ENCODE results near the gene PAK4. TPM values are rescaled to one million over a fixed set of nuclear protein-coding genes. Genes with fewer than 3 reads are reported as not detected.

The PAK4 gene
- total and polyA plus RNA-seq, 8 donors: 19.4 to 38.4 (median 29.4) TPM

DNA sequence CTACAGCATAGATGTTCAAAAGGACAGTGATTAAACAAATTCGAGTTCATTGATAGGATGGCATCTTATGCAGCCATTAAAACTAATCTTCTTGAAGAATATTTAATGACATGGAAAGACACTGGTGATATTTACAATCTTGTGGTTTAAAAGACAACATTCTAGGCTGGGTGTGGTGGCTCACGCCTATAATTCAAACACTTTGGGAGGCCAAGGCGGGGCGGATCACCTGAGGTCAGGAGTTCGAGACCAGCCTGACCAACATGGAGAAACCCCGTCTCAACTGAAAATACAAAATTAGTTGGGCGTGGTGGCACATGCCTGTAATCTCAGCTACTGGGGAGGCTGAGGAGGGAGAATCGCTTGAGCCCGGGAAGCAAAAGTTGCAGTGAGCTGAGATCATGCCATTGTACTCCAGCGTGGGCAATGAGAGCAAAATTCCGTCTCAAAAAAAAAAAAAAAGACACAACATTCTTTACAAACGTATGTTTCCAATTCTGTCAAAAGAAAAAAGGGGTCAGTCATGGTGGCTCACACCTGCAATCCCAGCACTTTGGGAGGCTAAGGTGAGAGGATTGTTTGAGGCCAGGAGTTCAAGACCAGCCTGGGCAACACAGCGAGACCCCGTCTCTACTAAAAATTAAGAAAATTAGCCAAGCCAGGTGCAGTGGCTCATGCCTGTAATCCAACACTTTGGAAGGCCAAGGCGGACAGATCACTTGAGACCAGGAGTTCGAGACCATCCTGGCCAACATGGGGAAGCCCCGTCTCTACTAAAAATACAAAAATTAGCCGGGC is 2.5 kb upstream of the PAK4 start:
- Histone ChIP-seq H3K27me3 (no peaks in the 10 kb centered on the region), H3K4me1 (peaks cover 11 to 18% (median 14%) of the 10 kb centered on the region in 3 donors), H3K9me3 (no peaks in the 10 kb centered on the region), H3K27ac (no peak overlapping the region), H3K4me3 (no peak overlapping the region), H3K36me3 (no peaks in the 10 kb centered on the region)
- 71 to 76% methylated on average over 18 of the region's 18 CpGs for WGBS, 2 donors
- intact Hi-C loops (cut with DNase I): loop anchor here in 1 of 3 donors (5.0 kb wide), 1 partner anchor 204 kb away; no protein-coding TSS in a partner anchor
- no peak for DNase-seq
- TF ChIP-seq, protein P1, sequence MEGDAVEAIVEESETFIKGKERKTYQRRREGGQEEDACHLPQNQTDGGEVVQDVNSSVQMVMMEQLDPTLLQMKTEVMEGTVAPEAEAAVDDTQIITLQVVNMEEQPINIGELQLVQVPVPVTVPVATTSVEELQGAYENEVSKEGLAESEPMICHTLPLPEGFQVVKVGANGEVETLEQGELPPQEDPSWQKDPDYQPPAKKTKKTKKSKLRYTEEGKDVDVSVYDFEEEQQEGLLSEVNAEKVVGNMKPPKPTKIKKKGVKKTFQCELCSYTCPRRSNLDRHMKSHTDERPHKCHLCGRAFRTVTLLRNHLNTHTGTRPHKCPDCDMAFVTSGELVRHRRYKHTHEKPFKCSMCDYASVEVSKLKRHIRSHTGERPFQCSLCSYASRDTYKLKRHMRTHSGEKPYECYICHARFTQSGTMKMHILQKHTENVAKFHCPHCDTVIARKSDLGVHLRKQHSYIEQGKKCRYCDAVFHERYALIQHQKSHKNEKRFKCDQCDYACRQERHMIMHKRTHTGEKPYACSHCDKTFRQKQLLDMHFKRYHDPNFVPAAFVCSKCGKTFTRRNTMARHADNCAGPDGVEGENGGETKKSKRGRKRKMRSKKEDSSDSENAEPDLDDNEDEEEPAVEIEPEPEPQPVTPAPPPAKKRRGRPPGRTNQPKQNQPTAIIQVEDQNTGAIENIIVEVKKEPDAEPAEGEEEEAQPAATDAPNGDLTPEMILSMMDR (IDR thresholded peaks at IDR 0.05): no peak
- FAIRE-seq: no peak
- ATAC-seq: no peak

DNA sequence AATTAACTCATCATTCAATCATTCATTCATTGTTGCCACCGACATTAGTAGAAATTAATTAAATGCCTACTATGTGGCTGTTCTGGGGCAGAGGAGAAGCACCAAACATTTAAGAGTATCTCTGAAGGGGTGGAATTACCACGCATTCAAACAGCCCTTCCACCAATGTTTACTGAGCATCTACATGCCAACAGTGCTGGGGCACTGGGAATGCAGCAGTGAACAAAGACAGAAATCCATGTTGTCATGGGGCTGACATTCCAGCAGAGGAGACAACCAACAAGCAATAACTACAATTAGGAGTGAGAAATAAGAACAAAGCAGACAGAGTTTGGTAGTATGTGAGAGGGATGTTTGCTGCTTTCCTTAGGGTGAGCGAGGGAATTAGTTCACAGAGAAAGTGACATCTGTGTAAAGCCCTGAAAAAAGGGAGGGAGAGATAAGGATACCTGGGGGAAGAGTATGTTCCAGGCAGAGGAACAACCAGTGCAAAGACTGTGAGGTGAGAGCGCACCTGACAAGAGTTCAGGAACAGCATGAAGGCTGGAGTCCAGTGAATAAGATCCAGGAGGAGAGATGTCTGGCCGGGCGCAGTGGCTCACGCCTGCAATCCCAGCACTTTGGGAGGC is 1.3 kb upstream of the PAK4 start:
- Histone ChIP-seq H3K27ac (no peak overlapping the region), H3K36me3 (no peaks in the 10 kb centered on the region), H3K4me3 (no peak overlapping the region), H3K27me3 (no peaks in the 10 kb centered on the region), H3K4me1 (peaks cover 18 to 29% (median 26%) of the 10 kb centered on the region in 3 donors), H3K9me3 (no peaks in the 10 kb centered on the region)
- WGBS, 2 donors: 61 to 69% methylated on average over 7 of the region's 7 CpGs
- ATAC-seq (no peak), DNase-seq (no peak), FAIRE-seq (no peak)
- TF ChIP-seq, protein P1 (IDR thresholded peaks at IDR 0.05): no peak
- intact Hi-C loops (cut with DNase I): loop anchor here in 1 of 3 donors (5.0 kb wide), 1 partner anchor 203 kb away; no protein-coding TSS in a partner anchor

DNA sequence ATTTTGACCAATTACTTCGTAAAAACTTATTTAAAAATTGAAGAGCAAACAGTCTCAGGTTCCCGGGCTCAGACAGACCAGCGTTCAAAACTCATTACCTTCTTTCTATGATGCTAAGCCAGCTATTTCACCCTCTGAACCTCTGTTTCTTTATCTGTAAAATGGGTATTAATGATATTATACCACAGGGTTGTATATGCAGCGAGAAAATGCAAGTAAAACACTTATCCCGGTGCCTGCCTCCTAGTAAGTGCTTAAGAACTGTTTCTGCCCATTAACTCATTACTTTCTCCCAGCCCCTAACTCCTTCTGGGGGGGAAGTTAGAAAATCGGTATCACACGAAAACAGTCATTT is 410 bp upstream of the PAK4 start:
- Histone ChIP-seq H3K27ac (peak overlapping the region; percentile 68 to 89 (median 82)), H3K36me3 (no peaks in the 10 kb centered on the region), H3K27me3 (no peaks in the 10 kb centered on the region), H3K4me3 (peak overlapping the region in 3 of 4 donors; percentile 78 to 94 (median 81)), H3K9me3 (no peaks in the 10 kb centered on the region), H3K4me1 (peaks cover 18 to 29% (median 27%) of the 10 kb centered on the region in 3 donors)
- no peak for ATAC-seq
- WGBS, 2 donors: 32 to 39% methylated on average over 7 of the region's 7 CpGs
- TF ChIP-seq, protein P1 (IDR thresholded peaks at IDR 0.05): no peak
- DNase-seq: no peak
- FAIRE-seq: no peak
- intact Hi-C loops (cut with DNase I): no loop called here

DNA sequence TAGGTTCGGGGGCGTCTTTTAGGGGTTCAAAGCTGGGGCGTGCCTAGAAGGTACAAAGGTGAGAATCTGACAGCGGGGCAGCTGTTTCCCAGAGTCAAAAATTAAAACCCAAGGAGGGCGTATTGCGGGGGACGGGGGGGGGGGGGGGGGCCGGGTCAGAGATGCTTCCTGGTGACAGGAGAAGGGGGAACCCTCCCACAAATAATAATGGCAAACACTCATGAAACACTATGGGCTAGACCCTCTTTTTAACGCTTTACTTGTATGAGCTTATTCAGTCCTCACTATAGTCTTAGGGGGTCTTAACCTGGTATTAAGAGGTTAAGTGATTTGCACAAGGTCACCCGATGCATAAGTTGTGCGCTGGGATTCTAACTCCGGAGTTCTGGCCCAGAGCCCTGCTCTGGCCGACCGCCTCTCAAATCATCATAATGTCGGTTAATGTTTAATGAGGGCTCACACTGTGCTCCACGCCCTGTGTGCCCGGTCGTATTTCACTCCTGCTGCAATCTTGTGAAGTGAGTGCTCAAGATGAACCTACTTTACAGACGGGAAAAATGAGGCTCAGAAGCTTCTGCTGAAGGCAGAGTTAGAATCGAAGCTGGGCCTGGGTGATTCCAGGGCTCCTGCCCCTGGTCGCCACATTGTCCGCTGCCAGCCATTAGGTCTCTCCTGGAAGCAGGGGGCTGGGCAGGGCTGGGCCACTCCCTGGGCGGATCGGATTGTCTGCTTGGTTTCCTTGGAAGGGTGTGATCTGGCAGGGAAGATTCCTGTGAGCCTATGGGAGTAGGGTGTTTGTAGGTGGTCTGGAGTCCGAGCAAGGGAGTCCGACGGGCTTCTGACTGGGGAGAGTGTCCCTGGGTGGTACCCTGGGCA is 964 bp downstream of the PAK4 start:
- ATAC-seq (peak; percentile 71 to 81 (median 78)), FAIRE-seq (no peak), DNase-seq (peak in 5 of 6 donors; percentile 79 to 90 (median 84))
- no peaks in the 10 kb centered on the region for H3K9me3 ChIP-seq
- 11% methylated on average over 26 of the region's 27 CpGs for WGBS, 2 donors
- no peaks in the 10 kb centered on the region for H3K36me3 ChIP-seq
- peak overlapping the region; percentile 68 to 89 (median 82) for H3K27ac ChIP-seq
- intact Hi-C loops (cut with DNase I): no loop called here
- H3K4me1 ChIP-seq: peaks cover 18 to 39% (median 35%) of the 10 kb centered on the region in 3 donors
- TF ChIP-seq, protein P1 (IDR thresholded peaks at IDR 0.05): no peak
- H3K4me3 ChIP-seq: peak overlapping the region; percentile 78 to 94 (median 86)
- no peaks in the 10 kb centered on the region for H3K27me3 ChIP-seq
